Measurements from ENCODE around the gene NOS1AP.

NOS1AP gene

GRCh38 chr1:162091681-162092524 lies 22.4 kb downstream of the NOS1AP start:
- no peak for DNase-seq

GRCh38 chr1:162093095-162093494 lies 23.6 kb downstream of the NOS1AP start:
- no peak for DNase-seq

- DNase-seq = no peak
Observed at GRCh38 chr1:162094271-162094670, 24.8 kb downstream of the NOS1AP start.

- no peak for DNase-seq
Observed at GRCh38 chr1:162094723-162095122, 25.2 kb downstream of the NOS1AP start.

GRCh38 chr1:162107911-162108310 lies 38.4 kb downstream of the NOS1AP start:
- DNase-seq = no peak

GRCh38 chr1:162108426-162108825 lies 38.9 kb downstream of the NOS1AP start:
- DNase-seq = no peak

GRCh38 chr1:162110910-162111309 lies 41.4 kb downstream of the NOS1AP start:
- DNase-seq = no peak

- no peak for DNase-seq
Observed at GRCh38 chr1:162111572-162111971, 42.1 kb downstream of the NOS1AP start.

GRCh38 chr1:162113419-162113818 lies 43.9 kb downstream of the NOS1AP start:
- DNase-seq = no peak

GRCh38 chr1:162117039-162117774 lies 47.7 kb downstream of the NOS1AP start:
- no peak for DNase-seq

- DNase-seq = no peak
Observed at GRCh38 chr1:162118063-162118462, 48.6 kb downstream of the NOS1AP start.

- no peak for DNase-seq
Observed at GRCh38 chr1:162128693-162129356, 59.3 kb downstream of the NOS1AP start.

GRCh38 chr1:162130308-162130707 lies 60.8 kb downstream of the NOS1AP start:
- no peak for DNase-seq

- DNase-seq = no peak
Observed at GRCh38 chr1:162131400-162132321, 62.2 kb downstream of the NOS1AP start.

- DNase-seq = no peak
Observed at GRCh38 chr1:162133566-162133965, 64.1 kb downstream of the NOS1AP start.

- no peak for DNase-seq
Observed at GRCh38 chr1:162134646-162135045, 65.2 kb downstream of the NOS1AP start.

- no peak for DNase-seq
Observed at GRCh38 chr1:162135271-162135775, 65.8 kb downstream of the NOS1AP start.

- DNase-seq = no peak
Observed at GRCh38 chr1:162136760-162137159, 67.3 kb downstream of the NOS1AP start.

GRCh38 chr1:162137179-162137960 lies 67.9 kb downstream of the NOS1AP start:
- DNase-seq = no peak

- no peak for DNase-seq
Observed at GRCh38 chr1:162138112-162138511, 68.6 kb downstream of the NOS1AP start.

GRCh38 chr1:162138599-162139181 lies 69.2 kb downstream of the NOS1AP start:
- DNase-seq = no peak
